Fibroblast of skin of left biceps (primary cell): ENCODE results near the gene FHIP1A.
"Not testable (repeated sequence)": the region's sequence is repeated elsewhere in the genome, so short reads cannot be mapped to it uniquely, and the experiment has no call there.

Experiments
- DNase-seq, 2 experiments: peaks; one replicate each; pipeline ENCODE4 v3.0.0-alpha.2; 2013; ENCODE audit warnings: low read depth in 2 of 2

The FHIP1A gene

GRCh38 chr4:151408630-151409469 lies at the start of gene FHIP1A:
Gene FHIP1A, plus strand, starts transcription at chr4:151409176. Its CDS starts 157,084 bp downstream, at chr4:151566260.
- peak; percentile 16 to 20 for DNase-seq

DNA sequence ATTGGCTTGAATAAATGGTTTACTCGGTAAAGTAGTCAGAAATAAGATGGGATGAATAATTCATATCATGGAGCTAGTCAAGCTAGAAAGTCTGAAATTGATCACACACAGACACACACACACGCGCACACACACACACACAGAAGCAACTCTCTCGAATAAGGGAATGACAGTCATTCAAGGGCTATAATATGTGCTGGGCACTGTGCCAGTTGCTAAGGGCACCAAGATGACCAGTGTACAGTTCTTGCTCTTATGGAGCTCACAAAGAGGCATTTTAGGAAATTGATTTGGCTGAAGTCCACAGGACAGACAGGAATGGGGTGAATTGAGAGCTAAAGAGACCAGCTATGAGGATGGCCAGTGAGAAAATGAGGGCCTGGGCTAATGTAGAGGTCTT lies 49.4 kb upstream of the FHIP1A start:
- no peak for DNase-seq

GRCh38 chr4:151361126-151361525 lies 47.9 kb upstream of the FHIP1A start:
- no peak for DNase-seq

- DNase-seq = no peak
Observed at GRCh38 chr4:151361966-151362365, 47.0 kb upstream of the FHIP1A start.

GRCh38 chr4:151362404-151363164 lies 46.4 kb upstream of the FHIP1A start:
- peak; percentile 47 to 48 for DNase-seq

DNA sequence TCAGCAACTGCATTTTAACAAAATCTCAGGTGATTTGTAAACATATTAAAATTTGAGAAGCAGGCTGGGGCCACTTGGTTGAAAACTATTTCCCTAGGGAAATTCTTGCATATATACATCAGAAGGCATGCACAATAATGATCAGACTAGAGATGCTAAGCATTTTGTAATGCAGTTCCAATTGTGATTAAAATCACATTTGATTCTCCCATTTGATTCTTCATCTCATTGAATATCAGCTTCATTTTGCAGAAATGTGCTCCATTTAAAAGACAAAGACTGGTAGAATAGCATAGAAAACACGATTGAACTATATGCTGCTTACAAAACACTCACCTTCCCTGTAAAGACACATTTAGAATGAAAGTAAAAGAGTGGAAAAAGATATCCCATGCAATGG lies 32.4 kb upstream of the FHIP1A start:
- no peak for DNase-seq

- DNase-seq = peak; percentile 25 to 35
Observed at GRCh38 chr4:151389311-151389710, 19.7 kb upstream of the FHIP1A start.

DNA sequence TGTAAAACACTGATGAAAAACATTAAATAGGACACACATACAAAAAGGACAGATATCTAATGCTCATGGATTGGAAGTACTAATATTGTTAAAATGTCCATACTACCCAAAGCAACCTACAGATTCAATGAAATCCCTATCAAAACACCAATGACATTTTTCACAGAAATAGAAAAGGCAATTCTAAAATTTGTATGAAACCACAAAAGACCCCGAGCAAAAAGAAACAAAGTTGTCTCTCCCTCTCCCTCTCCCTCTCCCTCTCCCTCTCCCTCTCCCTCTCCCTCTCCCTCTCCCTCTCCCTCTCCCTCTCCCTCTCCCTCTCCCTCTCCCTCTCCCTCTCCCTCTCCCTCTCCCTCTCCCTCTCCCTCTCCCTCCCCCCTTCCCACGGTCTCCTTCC lies 19.2 kb upstream of the FHIP1A start:
- not testable (repeated sequence) for DNase-seq

DNA sequence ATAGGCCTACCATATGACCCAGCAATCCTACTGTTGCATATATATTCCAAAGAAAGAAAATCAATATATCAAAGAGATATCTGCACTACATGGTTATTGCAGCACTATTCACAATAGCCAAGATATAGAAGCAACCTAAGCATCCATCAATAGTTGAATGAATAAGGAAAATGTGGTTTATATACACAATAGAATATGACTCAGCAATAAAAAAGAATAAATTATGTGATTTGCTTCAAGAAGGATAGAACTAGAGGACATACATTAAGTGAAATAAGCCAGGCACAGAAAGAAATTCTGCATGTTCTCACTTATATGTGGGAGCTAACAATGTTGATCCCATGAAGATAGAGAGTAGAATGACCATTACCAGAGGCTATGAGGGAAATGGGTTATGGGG lies 13.1 kb upstream of the FHIP1A start:
- no peak for DNase-seq

DNA sequence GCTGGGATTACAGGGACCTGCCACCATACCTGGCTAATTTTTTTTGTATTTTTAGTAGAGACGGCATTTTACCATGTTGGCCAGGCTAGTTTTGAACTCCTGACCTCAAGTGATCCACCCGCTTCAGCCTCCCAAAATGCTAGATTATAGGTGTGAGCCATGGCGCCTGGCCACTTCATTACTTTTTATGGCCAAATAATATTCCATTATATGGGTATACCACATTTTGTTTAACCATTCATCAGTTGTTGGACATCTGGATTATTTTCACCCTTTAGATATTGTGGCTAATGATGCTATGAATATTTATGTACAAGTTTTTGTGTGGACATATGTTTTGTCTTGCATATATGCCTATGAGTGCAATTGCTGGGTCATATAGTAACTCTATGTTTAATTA lies 8.6 kb upstream of the FHIP1A start:
- DNase-seq = no peak

GRCh38 chr4:151401739-151402138 lies 7.2 kb upstream of the FHIP1A start:
- DNase-seq = no peak

DNA sequence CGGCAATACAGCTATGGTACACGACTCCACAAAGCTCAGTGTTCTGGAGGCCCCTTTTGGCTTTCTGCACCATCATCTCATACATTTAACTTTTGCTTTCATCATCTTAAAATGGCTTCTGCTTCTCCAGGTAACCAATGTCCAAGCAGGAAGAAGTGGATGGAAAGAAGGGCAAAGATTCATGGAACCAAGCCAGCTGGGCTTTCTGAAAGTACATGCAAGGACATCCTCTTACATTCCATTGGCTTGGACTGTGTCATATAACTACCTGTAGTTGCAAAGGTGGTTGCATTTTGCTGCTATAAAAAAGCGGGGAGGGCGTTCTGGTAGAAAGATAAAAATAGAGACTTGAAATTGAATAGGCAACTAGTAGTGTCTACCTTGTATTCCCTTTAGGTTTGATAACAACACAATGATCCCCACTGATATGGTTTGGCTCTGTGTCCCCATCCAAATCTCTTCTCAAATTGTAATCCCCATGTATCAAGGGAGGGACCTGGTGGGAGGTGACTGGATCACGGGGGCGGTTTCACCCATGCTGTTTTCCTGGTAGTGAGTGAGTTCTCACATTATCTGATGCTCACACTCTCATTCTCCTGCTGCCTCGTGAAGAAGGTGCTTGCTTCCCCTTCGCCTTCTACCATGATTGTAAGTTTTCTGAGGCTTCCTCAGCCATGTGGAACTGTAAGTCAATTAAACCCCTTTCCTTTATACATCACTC lies 6.7 kb upstream of the FHIP1A start:
- DNase-seq = no peak

- DNase-seq = no peak
Observed at GRCh38 chr4:151403656-151404055, 5.3 kb upstream of the FHIP1A start.

GRCh38 chr4:151404802-151405201 lies 4.2 kb upstream of the FHIP1A start:
- not testable (repeated sequence) for DNase-seq

- no peak for DNase-seq
Observed at GRCh38 chr4:151407018-151407417, 2.0 kb upstream of the FHIP1A start.

DNA sequence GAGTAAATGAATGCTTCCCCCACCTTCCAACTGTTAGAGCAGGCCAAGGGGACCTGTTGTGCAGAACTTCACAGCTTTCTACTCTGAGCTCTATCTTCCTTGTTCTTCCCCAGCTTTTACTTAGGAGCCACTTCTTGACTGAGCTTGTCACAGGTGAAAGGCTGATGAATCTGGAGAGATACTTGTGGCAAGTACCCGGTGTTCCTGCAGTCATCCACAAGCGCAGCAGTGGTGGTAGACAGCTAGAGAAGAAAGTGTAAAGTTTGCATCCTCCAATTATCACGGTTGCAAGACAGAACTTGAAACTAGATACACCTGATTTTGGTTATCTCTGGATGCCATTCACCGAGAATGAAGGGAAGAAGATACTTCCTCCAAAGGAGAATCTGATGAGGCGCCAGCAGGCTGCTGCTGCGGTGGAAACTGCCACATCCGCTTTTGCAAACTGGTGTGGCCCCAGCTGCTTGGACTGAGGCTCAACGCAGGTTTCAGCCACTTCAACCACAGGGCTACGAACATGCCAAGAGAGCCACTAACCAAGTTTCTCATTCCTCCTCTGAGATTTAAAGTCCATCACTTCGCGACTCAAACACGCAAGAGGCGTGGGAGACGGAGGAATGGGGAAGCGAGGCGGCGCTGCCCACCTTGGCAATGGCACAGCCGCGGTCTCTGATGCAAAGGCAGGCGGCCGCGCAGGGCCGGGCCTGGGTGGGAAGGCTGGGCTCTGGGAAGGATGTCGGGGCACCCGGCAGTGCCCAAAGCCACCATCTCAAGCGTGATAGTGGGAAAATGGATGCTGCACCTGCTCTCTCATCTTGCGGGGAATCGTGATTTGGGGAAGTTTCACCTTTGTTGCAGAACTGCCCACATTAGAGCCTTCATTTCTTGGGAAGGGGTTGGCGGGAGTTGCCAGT lies 1.3 kb upstream of the FHIP1A start:
- DNase-seq = no peak

DNA sequence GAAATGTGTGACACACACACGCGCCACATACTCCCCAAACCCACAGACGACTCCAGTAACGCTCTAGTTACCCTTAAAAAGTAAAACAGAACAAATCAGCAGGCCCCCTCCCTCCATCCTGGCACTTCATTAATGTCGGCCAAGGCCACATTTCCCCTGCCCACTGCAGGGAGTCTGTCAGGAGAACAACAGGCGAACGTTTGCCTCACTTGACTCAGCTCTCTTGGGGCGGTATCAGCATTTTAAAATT lies 671 bp upstream of the FHIP1A start:
- DNase-seq = no peak

DNA sequence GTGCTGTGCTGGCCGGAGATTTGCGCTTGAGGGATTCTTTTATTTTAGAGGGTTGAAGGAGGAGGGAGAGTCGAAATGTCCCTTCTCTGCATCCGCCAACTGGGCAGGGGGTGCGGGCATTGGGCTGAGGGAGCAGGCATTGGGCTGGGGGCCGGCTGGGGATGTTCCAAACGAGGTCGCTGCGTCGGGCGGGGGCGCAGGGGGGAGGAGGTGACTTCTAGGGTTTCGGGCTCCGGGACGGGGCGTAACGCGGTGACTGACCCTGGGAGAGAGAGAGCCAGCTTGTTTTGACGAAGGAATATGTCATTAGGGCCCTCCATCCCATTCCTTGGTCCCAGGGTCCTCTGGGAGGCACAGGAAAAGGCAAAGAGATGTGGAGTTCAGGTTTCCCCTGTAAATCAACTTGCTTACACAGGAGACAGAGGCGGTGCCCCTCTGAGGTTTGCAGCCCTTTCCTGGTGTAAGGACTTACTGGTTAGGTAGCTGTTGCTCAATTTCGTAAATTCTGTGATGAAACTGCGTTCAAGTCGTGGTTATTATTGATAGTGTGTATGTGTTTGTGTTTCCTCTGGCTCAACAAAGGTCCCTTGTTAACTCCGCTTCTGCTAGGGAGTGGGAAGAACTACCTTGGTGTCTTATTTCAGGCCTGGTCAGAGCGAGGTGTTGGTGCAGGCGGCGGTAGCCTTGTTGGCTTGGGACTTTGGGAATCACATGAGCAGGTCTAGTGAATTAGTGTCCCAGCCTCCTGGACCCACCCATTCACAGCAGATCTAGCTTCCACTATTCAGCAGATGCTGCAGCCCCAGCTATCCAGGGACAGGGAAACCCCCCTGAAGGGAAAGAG lies 716 bp downstream of the FHIP1A start:
- no peak for DNase-seq

DNA sequence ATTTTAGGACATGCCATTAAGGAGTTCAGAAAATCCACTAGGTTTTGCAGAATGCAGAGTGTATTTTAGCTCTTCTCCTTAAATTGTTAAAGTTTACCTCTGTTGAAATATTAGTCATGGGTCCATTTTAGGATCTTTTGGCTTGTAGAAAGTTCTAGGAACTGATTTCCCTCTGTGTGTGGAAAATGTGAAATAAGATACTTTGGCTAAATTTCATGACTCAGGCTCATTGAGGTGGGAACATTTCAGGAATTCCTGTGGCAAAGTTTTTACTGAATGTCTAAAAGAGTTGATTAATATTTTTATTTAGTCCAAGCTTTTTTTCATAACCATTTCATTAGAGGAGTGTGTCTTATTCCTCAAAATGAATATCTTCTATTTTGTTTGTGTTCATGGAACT lies 7.0 kb downstream of the FHIP1A start:
- DNase-seq = peak; percentile 68 to 69

- DNase-seq = no peak
Observed at GRCh38 chr4:151417164-151417571, 8.2 kb downstream of the FHIP1A start.
